Upper lobe of right lung (tissue), 1 donor: ENCODE measurements around the gene TBX3. TPM values are rescaled to one million over a fixed set of nuclear protein-coding genes. Genes with fewer than 3 reads are reported as not detected.

ENCODE experiments used
- ATAC-seq: fragments of 200-7000 bp; cut with Tn5 transposase; one replicate; pipeline ENCODE4 v1.9.1; 2020; ENCODE audit warnings: mild to moderate bottlenecking, moderate library complexity
- DNase-seq: peaks from one replicate; pipeline ENCODE4 v3.0.0-alpha.2; 2020
- H3K27ac ChIP-seq: fragments of 200-600 bp; one replicate; pipeline ENCODE4 v1.8.0; 2022
- H3K27me3 ChIP-seq: fragments of 200-600 bp; one replicate; pipeline ENCODE4 v1.8.0; 2022; ENCODE audit warnings: mild to moderate bottlenecking
- H3K36me3 ChIP-seq: fragments of 200-600 bp; one replicate; pipeline ENCODE4 v1.8.0; 2022
- H3K4me1 ChIP-seq: fragments of 200-600 bp; one replicate; pipeline ENCODE4 v1.8.0; 2022
- H3K4me3 ChIP-seq: fragments of 200-600 bp; one replicate; pipeline ENCODE4 v1.8.0; 2022; ENCODE audit warnings: mild to moderate bottlenecking
- H3K9me3 ChIP-seq: fragments of 200-600 bp; one replicate; pipeline ENCODE4 v1.8.0; 2022
- intact Hi-C: fragments of 100-400 bp; cut with DNase I; formaldehyde crosslinking; loops from one replicate; pipeline ENCODE4 v1.11.0; 2022
- total RNA-seq: library from RNA; stranded (reverse); fragmentation: NEBNext Ultra II Directional; extraction: Animal tissue kit (Norgen Biotek cat#: 25700); gene quantifications from one replicate; pipeline ENCODE4 v1.2.1, GENCODE V29; 2021
- TF ChIP-seq, protein P1 (sequence below): fragments of 200-600 bp; IDR thresholded peaks from one replicate; pipeline ENCODE4 v1.8.0; 2022; ENCODE audit warnings: antibody characterized with exemption
- donor health status: DM: no; HTN: yes; CAD: no; lungs with severe emphysema.

The TBX3 gene
- total RNA-seq, 1 donor from 2014 or later = 35.9 TPM

DNA sequence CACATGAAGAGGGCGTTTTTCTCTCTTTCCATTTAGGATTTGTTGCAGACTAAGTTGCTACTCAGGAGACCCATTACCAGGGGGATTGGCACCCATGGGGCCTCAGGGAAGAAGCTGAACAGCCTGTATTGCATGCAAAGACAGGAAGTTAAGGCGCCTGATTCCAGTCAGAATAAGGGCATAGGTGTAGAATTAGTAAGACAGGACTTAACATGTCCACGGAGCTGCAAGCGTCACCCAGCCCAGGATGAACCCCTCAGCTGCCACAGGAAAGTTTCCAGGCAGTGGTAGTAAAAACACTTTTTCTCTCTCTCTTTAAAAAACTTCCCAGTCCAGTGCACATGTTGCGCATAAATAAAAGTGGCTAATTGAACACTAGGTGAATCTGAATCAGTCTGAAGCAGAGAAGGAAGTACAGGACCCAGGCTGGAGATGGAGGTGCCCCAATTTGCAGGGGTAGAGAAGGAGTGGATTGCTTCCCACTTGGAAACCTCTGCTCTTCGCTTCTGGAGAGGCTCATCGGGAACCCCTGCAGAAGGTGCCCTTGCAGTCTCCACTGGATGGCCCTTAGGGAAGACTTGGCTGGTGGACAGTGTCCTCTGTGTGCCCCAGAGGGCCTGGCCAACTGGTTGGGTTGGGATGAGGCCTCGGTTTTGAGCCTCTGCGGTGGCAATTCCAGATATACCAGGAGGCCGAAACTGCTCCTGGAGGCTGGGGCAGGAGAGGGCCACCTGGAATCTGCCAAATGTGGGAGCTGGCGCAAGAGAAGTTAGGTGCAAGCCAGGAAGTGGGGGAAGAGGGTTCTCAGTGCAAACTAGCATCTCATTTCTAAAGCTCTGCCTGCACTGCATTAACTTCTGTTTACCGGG lies 10.7 kb upstream of the TBX3 start:
- Histone ChIP-seq H3K4me1 (no peaks in the 10 kb centered on the region), H3K27ac (no peak overlapping the region), H3K27me3 (peaks cover 82% of the 10 kb centered on the region), H3K36me3 (no peaks in the 10 kb centered on the region), H3K9me3 (no peaks in the 10 kb centered on the region), H3K4me3 (no peak overlapping the region)
- no peak for ATAC-seq
- TF ChIP-seq, protein P1, sequence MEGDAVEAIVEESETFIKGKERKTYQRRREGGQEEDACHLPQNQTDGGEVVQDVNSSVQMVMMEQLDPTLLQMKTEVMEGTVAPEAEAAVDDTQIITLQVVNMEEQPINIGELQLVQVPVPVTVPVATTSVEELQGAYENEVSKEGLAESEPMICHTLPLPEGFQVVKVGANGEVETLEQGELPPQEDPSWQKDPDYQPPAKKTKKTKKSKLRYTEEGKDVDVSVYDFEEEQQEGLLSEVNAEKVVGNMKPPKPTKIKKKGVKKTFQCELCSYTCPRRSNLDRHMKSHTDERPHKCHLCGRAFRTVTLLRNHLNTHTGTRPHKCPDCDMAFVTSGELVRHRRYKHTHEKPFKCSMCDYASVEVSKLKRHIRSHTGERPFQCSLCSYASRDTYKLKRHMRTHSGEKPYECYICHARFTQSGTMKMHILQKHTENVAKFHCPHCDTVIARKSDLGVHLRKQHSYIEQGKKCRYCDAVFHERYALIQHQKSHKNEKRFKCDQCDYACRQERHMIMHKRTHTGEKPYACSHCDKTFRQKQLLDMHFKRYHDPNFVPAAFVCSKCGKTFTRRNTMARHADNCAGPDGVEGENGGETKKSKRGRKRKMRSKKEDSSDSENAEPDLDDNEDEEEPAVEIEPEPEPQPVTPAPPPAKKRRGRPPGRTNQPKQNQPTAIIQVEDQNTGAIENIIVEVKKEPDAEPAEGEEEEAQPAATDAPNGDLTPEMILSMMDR = no peak
- no peak for DNase-seq
- intact Hi-C loops = no loop called here

DNA sequence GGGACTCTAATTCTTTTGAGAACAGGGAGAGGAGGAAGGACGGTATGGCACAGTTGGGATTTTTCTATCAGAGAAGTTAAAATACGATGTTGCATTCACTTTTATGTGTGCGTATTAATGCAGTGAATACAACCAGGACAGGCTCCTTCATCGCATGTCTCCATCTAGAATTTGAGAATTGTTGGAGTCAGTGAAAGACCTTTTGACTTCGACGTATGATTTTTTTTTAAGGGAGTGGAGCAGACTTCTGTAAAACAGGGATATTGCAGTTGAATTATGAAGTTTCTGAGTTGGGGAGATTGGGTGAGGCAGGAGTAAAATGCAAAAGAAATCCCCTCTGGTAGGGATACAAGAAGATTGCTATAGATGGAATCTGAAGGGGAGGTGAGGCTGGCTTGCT lies 9.6 kb upstream of the TBX3 start:
- Histone ChIP-seq H3K36me3 (no peaks in the 10 kb centered on the region), H3K27ac (no peak overlapping the region), H3K4me1 (no peaks in the 10 kb centered on the region), H3K4me3 (no peak overlapping the region), H3K9me3 (no peaks in the 10 kb centered on the region), H3K27me3 (peaks cover 75% of the 10 kb centered on the region)
- ATAC-seq (no peak), DNase-seq (no peak)
- intact Hi-C loops = no loop called here
- TF ChIP-seq, protein P1 = no peak

DNA sequence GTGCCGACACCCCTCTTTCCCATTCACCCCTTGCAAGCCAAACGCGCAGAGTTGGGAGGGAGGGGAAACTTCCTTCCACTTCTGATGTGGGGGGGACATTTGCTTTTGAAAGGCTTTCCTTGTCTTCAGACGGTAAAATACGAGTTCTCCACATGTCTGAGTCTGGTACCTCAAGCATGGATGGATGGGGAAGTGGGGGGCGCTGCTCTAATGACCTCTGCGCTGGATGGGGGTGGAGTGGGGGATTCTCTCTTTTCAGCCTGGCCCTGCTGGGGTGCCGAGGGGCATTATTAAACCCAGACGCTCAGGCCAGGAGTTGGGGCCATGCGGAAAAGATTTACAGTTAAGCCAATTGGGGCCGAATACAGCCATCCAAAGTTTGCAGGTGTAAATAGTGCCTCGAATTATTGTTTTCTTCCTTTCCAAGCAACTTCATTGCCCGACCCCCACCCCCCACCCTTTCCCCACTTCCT lies 9.1 kb upstream of the TBX3 start:
- Histone ChIP-seq H3K27ac (peak overlapping the region; percentile 76), H3K9me3 (no peaks in the 10 kb centered on the region), H3K4me3 (peak overlapping the region; percentile 51), H3K4me1 (no peaks in the 10 kb centered on the region), H3K27me3 (peaks cover 75% of the 10 kb centered on the region), H3K36me3 (no peaks in the 10 kb centered on the region)
- DNase-seq = no peak
- ATAC-seq = no peak
- TF ChIP-seq, protein P1 = no peak
- intact Hi-C loops = no loop called here

DNA sequence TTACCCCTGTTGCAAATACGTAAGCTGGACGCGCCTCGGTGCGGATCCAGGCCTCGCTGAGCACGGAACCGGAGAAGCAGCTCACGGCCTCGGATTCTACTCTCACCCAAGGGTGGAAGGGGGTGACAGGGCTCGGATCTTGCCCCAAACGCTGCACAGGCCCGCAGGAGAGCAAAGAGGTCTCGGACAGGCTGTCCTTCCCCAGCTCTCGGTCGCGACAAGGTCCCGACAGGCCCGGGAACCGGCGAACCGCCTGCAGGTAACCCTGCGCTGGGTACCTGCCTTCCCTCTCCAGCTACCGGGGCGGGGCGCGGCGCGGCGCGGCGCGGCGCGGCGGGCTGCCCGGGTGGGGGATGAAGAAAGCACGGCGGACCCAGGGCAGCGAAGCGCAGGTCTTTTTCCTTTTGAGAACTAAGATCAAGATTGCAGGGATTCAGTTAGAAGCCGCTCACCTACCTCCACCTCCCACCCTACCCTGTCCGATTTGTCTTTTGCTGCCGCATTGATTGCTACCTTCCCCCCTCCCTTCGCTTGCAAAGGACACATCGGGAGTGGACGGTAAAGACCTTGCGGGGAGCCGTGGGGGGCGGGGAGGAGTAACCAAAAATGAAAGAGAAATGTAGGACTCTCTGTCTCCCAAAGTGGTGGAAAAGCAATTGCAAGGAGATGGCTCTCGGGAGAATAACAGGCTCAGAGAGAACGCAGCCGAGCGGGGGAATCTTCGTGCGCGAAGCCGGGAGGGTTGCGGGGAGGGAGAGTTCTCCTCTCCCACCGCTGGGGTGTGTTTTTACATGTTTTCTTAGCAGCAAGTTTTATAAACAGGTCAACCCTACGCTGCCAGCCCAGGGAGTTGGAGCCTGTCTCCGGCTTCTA lies 8.4 kb upstream of the TBX3 start:
- intact Hi-C loops = no loop called here
- TF ChIP-seq, protein P1 = no peak
- ATAC-seq = peak; percentile 23
- Histone ChIP-seq H3K4me1 (no peaks in the 10 kb centered on the region), H3K36me3 (no peaks in the 10 kb centered on the region), H3K27me3 (peaks cover 74% of the 10 kb centered on the region), H3K4me3 (peak overlapping the region; percentile 51), H3K27ac (peak overlapping the region; percentile 76), H3K9me3 (no peaks in the 10 kb centered on the region)
- no peak for DNase-seq

DNA sequence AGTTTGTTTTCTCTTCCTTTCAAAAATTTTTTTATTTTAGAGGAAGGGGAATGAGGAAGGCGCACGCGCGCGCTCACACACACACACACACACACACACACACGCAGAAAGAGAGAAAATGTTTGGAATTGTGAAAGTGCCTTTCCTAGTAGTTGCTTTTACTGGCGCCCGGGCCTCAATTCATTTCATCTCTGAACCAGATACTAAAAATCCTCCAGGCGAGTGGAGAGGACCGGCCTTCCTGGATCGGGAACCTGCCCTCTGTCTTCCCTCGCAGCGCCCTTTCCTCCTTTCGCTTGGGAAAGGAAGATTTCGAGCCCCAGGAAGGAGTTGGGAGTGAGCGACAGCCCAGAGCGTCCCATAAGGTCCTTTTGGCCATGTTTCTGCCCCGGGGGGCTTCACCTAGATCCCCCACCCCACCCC lies 7.8 kb upstream of the TBX3 start:
- Histone ChIP-seq H3K27me3 (peaks cover 74% of the 10 kb centered on the region), H3K4me3 (peak overlapping the region; percentile 51)

More for the DNA sequence above, 7.8 kb upstream of the TBX3 start:
- no peaks in the 10 kb centered on the region for H3K4me1 ChIP-seq
- H3K36me3 ChIP-seq = no peaks in the 10 kb centered on the region
- H3K27ac ChIP-seq = peak overlapping the region; percentile 76
- DNase-seq = no peak
- TF ChIP-seq, protein P1 = no peak
- no peak for ATAC-seq
- intact Hi-C loops = no loop called here
- no peaks in the 10 kb centered on the region for H3K9me3 ChIP-seq
